ENCODE results near the gene CDH1.

DNA sequence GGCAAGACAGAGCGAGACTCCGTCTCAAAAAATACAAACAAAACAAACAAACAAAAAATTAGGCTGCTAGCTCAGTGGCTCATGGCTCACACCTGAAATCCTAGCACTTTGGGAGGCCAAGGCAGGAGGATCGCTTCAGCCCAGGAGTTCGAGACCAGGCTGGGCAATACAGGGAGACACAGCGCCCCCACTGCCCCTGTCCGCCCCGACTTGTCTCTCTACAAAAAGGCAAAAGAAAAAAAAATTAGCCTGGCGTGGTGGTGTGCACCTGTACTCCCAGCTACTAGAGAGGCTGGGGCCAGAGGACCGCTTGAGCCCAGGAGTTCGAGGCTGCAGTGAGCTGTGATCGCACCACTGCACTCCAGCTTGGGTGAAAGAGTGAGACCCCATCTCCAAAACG lies 531 bp upstream of the CDH1 start:
- TF ChIP-seq POLR2A (IDR thresholded peaks at IDR 0.05; ENCODE audit: low read length) (no peak), GATA1 (IDR thresholded peaks at IDR 0.05; ENCODE audit: low read depth, low read length) (no peak)

Measured in erythroblast (primary cell).